ENCODE measurements around the gene PRDM16. TPM values are rescaled to one million over a fixed set of nuclear protein-coding genes. Genes with fewer than 3 reads are reported as not detected.
A peak's percentile ranks its signal among the peaks of the same experiment; 100 is the strongest.

PRDM16 gene
- total and polyA plus RNA-seq, 2 of the 13 experiments (the other 11 are each of a cell fraction or from before 2014, with no cell fraction given), result 0.15 to 0.81 TPM

DNA sequence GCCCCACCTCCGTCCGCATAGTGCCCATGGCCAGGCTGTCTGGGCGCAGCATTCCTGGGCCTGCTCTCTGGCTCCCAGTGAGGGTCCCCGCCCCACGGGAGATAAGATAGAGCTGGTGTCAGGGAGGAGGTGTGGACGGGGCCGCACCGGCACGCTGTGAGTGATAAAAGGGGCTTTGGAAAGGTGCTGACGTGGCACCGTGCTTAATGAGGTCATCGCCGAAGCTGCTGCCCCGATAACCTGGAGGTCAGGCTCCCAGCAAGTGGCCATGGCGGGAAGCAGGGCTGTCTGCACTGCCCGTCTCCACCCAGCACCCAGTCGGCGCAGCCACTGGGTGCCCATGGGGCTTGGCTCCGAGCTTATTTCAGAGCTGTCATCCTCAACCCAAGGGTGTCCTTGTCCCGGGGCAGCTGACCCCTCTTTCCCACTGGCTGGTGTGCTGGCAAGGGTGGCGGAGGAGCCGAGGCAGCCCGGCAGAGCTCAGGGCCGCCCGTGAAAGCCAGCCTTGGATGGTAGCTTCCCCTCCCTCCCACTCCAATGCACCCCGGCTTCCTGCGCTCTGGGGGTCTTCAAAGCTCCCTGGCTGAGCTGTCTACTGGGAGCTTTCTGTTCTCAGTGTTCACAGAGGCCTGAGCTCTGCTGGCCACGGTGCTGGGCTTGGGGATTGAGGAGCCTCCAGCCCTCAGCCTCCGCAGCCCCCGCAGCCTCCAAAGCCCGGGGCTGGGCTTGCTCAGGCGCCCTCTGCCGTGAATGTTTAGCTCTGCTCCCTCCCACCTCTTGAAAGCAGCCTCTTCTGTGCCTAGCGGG is 280.4 kb downstream of the PRDM16 start (continued):
- TF ChIP-seq CREB1 (IDR thresholded peaks at IDR 0.05) (0 out of 2 replicates have a peak, but pooled peaks have one; percentile 19), CREB1 (CRISPR knock-in tag; IDR thresholded peaks at IDR 0.05) (peak; percentile 63; the same call in 1 of the 2 replicates), MTA1 (CRISPR knock-in tag; IDR thresholded peaks at IDR 0.05; ENCODE audit: borderline replicate concordance) (0 out of 2 replicates have a peak, but pooled peaks have one; percentile 32), ZFX (CRISPR knock-in tag; IDR thresholded peaks at IDR 0.05; ENCODE audit: low read depth) (peak; percentile 55), ZBTB14 (CRISPR knock-in tag; IDR thresholded peaks at IDR 0.05) (no peak), PHF8 (CRISPR knock-in tag; IDR thresholded peaks at IDR 0.05) (0 out of 2 replicates have a peak, but pooled peaks have one; percentile 16), PAXIP1 (CRISPR knock-in tag; conservative IDR thresholded peaks at IDR 0.05) (0 out of 2 replicates have a peak, but pooled peaks have one; percentile 37), HNRNPL (IDR thresholded peaks at IDR 0.05; ENCODE audit: low read depth, low read length) (peak; percentile 50; the same call in 1 of the 2 replicates), ZGPAT (CRISPR knock-in tag; IDR thresholded peaks at IDR 0.05) (0 out of 2 replicates have a peak, but pooled peaks have one; percentile 61), ARID4A (CRISPR knock-in tag; IDR thresholded peaks at IDR 0.05; ENCODE audit: borderline replicate concordance) (no peak), WIZ (CRISPR knock-in tag; IDR thresholded peaks at IDR 0.05) (no peak), RFX5 (IDR thresholded peaks at IDR 0.05; ENCODE audit: low read depth, low read length) (no peak)
- TF ChIP-seq, protein P1, sequence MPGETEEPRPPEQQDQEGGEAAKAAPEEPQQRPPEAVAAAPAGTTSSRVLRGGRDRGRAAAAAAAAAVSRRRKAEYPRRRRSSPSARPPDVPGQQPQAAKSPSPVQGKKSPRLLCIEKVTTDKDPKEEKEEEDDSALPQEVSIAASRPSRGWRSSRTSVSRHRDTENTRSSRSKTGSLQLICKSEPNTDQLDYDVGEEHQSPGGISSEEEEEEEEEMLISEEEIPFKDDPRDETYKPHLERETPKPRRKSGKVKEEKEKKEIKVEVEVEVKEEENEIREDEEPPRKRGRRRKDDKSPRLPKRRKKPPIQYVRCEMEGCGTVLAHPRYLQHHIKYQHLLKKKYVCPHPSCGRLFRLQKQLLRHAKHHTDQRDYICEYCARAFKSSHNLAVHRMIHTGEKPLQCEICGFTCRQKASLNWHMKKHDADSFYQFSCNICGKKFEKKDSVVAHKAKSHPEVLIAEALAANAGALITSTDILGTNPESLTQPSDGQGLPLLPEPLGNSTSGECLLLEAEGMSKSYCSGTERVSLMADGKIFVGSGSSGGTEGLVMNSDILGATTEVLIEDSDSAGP (CRISPR knock-in tag; IDR thresholded peaks at IDR 0.05; ENCODE audit: borderline replicate concordance), result 0 out of 2 replicates have a peak, but pooled peaks have one; percentile 2
- TF ChIP-seq, protein P2, sequence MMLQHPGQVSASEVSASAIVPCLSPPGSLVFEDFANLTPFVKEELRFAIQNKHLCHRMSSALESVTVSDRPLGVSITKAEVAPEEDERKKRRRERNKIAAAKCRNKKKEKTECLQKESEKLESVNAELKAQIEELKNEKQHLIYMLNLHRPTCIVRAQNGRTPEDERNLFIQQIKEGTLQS (CRISPR knock-in tag; IDR thresholded peaks at IDR 0.05), result 0 out of 2 replicates have a peak, but pooled peaks have one; percentile 26
